Measurements from ENCODE around the gene C9orf50.

Gene C9orf50

GRCh38 chr9:129568560-129569501, 52.1 kb downstream of the C9orf50 start:
- no peak for DNase-seq

GRCh38 chr9:129567842-129568559, 52.9 kb downstream of the C9orf50 start:
- peak; percentile 4 for DNase-seq

GRCh38 chr9:129567329-129567728, 53.6 kb downstream of the C9orf50 start:
- no peak for DNase-seq

- no peak for DNase-seq
Measured at GRCh38 chr9:129566563-129567266, 54.2 kb downstream of the C9orf50 start.

GRCh38 chr9:129562917-129563316, 58.0 kb downstream of the C9orf50 start:
- no peak for DNase-seq

- DNase-seq: no peak
Measured at GRCh38 chr9:129562514-129562913, 58.4 kb downstream of the C9orf50 start.

Measured in hematopoietic multipotent progenitor cell treated with erythropoietin and hydrocortisone succinate and interleukin-3 and kit ligand, for 8 days (in vitro differentiated cells).